K562 (cell line): ENCODE results near the gene TMPRSS11B.

ENCODE experiments used
- BRCA1 ChIP-seq, 2 experiments: fragments of 450-650 bp in 1 of 2; sonication (generic) in 1 of 2; formaldehyde crosslinking in 1 of 2; IDR thresholded peaks; 2 replicates each; pipeline versions ENCODE4 v1.5.0 to v1.6.1; 2017 to 2020; ENCODE audit warnings: mild to moderate bottlenecking in 1 of 2, missing genetic modification reagents in 1 of 2
- EZH2 ChIP-seq: IDR thresholded peaks from 2 replicates; pipeline ENCODE4 v1.6.1; 2012; ENCODE audit warnings: low read depth, mild to moderate bottlenecking, inconsistent platforms, low read length, borderline replicate concordance
- HMG20B ChIP-seq: fragments of 250-450 bp; sonication (Bioruptor Pico); IDR thresholded peaks from 2 replicates; pipeline ENCODE4 v1.5.0; 2021; ENCODE audit warnings: mild to moderate bottlenecking
- MLX ChIP-seq, 2 experiments: fragments of 450-650 bp in 1 of 2; sonication (generic) in 1 of 2; formaldehyde crosslinking; conservative IDR thresholded peaks; 2 replicates each; pipeline versions ENCODE4 v1.4.0 to v1.8.1; 2020 to 2022; ENCODE audit warnings: mild to moderate bottlenecking in 1 of 2, missing genetic modification reagents in 1 of 2
- MYC ChIP-seq, 2 experiments: fragments of 250-450 bp in 1 of 2; sonication (Bioruptor Pico) in 1 of 2; IDR thresholded peaks; 2 replicates each; pipeline versions ENCODE4 v1.5.1 to v1.6.1; 2012 to 2021; ENCODE audit warnings: low read depth in 2 of 2, borderline replicate concordance in 1 of 2, improper control_type of control experiment in 1 of 2, low read length in 1 of 2, mild to moderate bottlenecking in 1 of 2, moderate library complexity in 1 of 2
- NBN ChIP-seq: fragments of 450-650 bp; IDR thresholded peaks from 2 replicates; pipeline ENCODE4 v1.6.1; 2016; ENCODE audit warnings: low read depth, mild to moderate bottlenecking
- POLR2A ChIP-seq: fragments of 450-650 bp; conservative IDR thresholded peaks from 2 replicates; pipeline ENCODE4 v1.6.1; 2016
- SIRT6 ChIP-seq: IDR thresholded peaks from one replicate; pipeline ENCODE4 v1.6.1; 2012; ENCODE audit warnings: low read depth, mild to moderate bottlenecking, control low read depth, inconsistent platforms, low read length, moderate library complexity
- YY1 ChIP-seq, 3 experiments: IDR thresholded peaks; 2 replicates each; pipeline ENCODE4 v1.6.1; 2011; ENCODE audit warnings: low read length in 2 of 3, mild to moderate bottlenecking in 2 of 3, moderate library complexity in 2 of 3, borderline replicate concordance in 1 of 3, control low read depth in 1 of 3, low read depth in 1 of 3; ENCODE audit not compliant: insufficient read depth in 3 of 3, insufficient replicate concordance in 2 of 3, control insufficient read depth in 1 of 3, insufficient read length in 1 of 3; ENCODE audit errors: extremely low read depth in 1 of 3
- ZNF197 ChIP-seq: fragments of 200-800 bp; sonication (Bioruptor generic); IDR thresholded peaks from 2 replicates; pipeline ENCODE4 v1.6.1; 2016; ENCODE audit warnings: low read depth, missing genetic modification characterization, missing compliant biosample characterization
- ZNF24 ChIP-seq: fragments of 450-650 bp; IDR thresholded peaks from 2 replicates; pipeline ENCODE4 v1.6.1; 2016
- ZNF41 ChIP-seq: fragments of 250-450 bp; sonication (Bioruptor Pico); conservative IDR thresholded peaks from 2 replicates; pipeline ENCODE4 v1.4.0; 2020; ENCODE audit warnings: mild to moderate bottlenecking

- TF ChIP-seq YY1 (IDR thresholded peaks at IDR 0.05; ENCODE audit: borderline replicate concordance in 1 of 3, control insufficient read depth in 1 of 3, extremely low read depth in 1 of 3, insufficient read depth in 3 of 3, insufficient read length in 1 of 3, insufficient replicate concordance in 2 of 3, low read depth in 1 of 3, low read length in 2 of 3) (no peak), MLX (CRISPR knock-in tag; conservative IDR thresholded peaks at IDR 0.05) (no peak), POLR2A (no peak), SIRT6 (no peak), MYC (IDR thresholded peaks at IDR 0.05; ENCODE audit: low read depth, low read length) (no peak), MYC (CRISPR knock-in tag; IDR thresholded peaks at IDR 0.05; ENCODE audit: borderline replicate concordance, low read depth) (no peak), ZNF197 (no peak), HMG20B (CRISPR knock-in tag) (no peak), EZH2 (no peak), NBN (no peak), BRCA1 (IDR thresholded peaks at IDR 0.05) (no peak), BRCA1 (CRISPR knock-in tag; IDR thresholded peaks at IDR 0.05) (no peak), ZNF24 (no peak), ZNF41 (no peak)
Observed at GRCh38 chr4:68245594-68245993, at the start of gene TMPRSS11B.
